ENCODE measurements around the gene NRG2. TPM values are rescaled to one million over a fixed set of nuclear protein-coding genes. Genes with fewer than 3 reads are reported as not detected.

The NRG2 gene
- total RNA-seq, 1 experiment from 2014 or later = 0.59 TPM

DNA sequence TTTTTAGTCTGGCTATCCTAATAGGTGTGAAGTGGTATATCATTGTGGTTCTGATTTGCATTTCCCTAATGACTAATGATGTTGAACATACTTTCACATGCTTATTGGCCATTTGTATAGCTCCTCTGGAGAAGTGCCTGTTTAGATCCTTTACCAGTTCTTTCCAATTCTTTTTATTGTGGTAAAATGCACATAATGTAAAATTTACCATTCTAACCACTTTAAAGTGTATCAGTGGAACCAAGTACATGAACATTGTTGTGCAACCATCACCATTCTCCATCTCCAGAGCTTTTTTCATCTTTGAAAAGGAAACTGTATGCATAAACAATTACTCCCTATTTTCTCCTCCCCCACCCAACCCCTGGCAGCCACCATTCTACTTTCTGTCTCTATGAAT is 95.4 kb downstream of the NRG2 start:
- ChIA-PET CTCF (interaction anchor here (2.8 kb wide), 1 partner anchor 21 kb away, joined by 11 read pairs; no protein-coding TSS in a partner anchor), POLR2A (no interaction called here)
- Mint-ChIP-seq H3K36me3 (ENCODE audit: insufficient read depth, unreplicated experiment) (peaks cover 6% of the 10 kb centered on the region), H3K27ac (ENCODE audit: unreplicated experiment) (no peak overlapping the region), H3K4me1 (ENCODE audit: low read depth, unreplicated experiment) (no peaks in the 10 kb centered on the region), H3K27me3 (ENCODE audit: insufficient read depth, unreplicated experiment) (peaks cover 26% of the 10 kb centered on the region), H3K4me3 (ENCODE audit: unreplicated experiment) (no peak overlapping the region), H3K9me3 (ENCODE audit: unreplicated experiment) (no peaks in the 10 kb centered on the region)
- Histone ChIP-seq H3K4me1 (no peaks in the 10 kb centered on the region), H3K36me3 (ENCODE audit: control insufficient read depth, insufficient read depth, low read length) (no peaks in the 10 kb centered on the region), H3K4me3 (ENCODE audit: low read depth, low read length) (no peak overlapping the region), H3K9me3 (no peaks in the 10 kb centered on the region), H3K27me3 (replicated peaks; ENCODE audit: control insufficient read depth, insufficient read depth, low read length) (no peaks in the 10 kb centered on the region; the same call in 1 of the 2 replicates)
- no peak for DNase-seq
- BruUV-seq (replicated peaks) = no TSS peak
- intact Hi-C loops (cut with micrococcal nuclease; ENCODE audit: unreplicated experiment) = no loop called here
- TF ChIP-seq, protein P1, sequence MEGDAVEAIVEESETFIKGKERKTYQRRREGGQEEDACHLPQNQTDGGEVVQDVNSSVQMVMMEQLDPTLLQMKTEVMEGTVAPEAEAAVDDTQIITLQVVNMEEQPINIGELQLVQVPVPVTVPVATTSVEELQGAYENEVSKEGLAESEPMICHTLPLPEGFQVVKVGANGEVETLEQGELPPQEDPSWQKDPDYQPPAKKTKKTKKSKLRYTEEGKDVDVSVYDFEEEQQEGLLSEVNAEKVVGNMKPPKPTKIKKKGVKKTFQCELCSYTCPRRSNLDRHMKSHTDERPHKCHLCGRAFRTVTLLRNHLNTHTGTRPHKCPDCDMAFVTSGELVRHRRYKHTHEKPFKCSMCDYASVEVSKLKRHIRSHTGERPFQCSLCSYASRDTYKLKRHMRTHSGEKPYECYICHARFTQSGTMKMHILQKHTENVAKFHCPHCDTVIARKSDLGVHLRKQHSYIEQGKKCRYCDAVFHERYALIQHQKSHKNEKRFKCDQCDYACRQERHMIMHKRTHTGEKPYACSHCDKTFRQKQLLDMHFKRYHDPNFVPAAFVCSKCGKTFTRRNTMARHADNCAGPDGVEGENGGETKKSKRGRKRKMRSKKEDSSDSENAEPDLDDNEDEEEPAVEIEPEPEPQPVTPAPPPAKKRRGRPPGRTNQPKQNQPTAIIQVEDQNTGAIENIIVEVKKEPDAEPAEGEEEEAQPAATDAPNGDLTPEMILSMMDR (IDR thresholded peaks at IDR 0.05; ENCODE audit: insufficient read depth in 1 of 2, low read depth in 1 of 2, low read length in 1 of 2, severe bottlenecking in 1 of 2, unreplicated experiment in 1 of 2) = no peak

- POLR2A ChIA-PET = no interaction called here
Observed at GRCh38 chr5:139946440-139946839, 96.7 kb downstream of the NRG2 start.

GRCh38 chr5:139946006-139946405 is 97.1 kb downstream of the NRG2 start:
- Mint-ChIP-seq H3K4me1 (ENCODE audit: low read depth, unreplicated experiment) (no peaks in the 10 kb centered on the region), H3K9me3 (ENCODE audit: unreplicated experiment) (peaks cover 2% of the 10 kb centered on the region), H3K4me3 (ENCODE audit: unreplicated experiment) (no peak overlapping the region), H3K36me3 (ENCODE audit: insufficient read depth, unreplicated experiment) (no peaks in the 10 kb centered on the region), H3K27ac (ENCODE audit: unreplicated experiment) (no peak overlapping the region), H3K27me3 (ENCODE audit: insufficient read depth, unreplicated experiment) (peaks cover 26% of the 10 kb centered on the region)
- ChIA-PET CTCF (no interaction called here), POLR2A (no interaction called here)
- H3K36me3 ChIP-seq (ENCODE audit: control insufficient read depth, insufficient read depth, low read length) = no peaks in the 10 kb centered on the region
- DNase-seq = no peak
- no peaks in the 10 kb centered on the region; the same call in 1 of the 2 replicates for H3K27me3 ChIP-seq (replicated peaks; ENCODE audit: control insufficient read depth, insufficient read depth, low read length)
- H3K4me1 ChIP-seq = no peaks in the 10 kb centered on the region
- peaks cover 13% of the 10 kb centered on the region for H3K9me3 ChIP-seq
- TF ChIP-seq, protein P1 (IDR thresholded peaks at IDR 0.05; ENCODE audit: insufficient read depth in 1 of 2, low read depth in 1 of 2, low read length in 1 of 2, severe bottlenecking in 1 of 2, unreplicated experiment in 1 of 2) = no peak
- no peak overlapping the region for H3K4me3 ChIP-seq (ENCODE audit: low read depth, low read length)
- no TSS peak for BruUV-seq (replicated peaks)
- intact Hi-C loops (cut with micrococcal nuclease; ENCODE audit: unreplicated experiment) = no loop called here

More at GRCh38 chr5:139946440-139946839, 96.7 kb downstream of the NRG2 start:
- Histone ChIP-seq H3K27me3 (replicated peaks; ENCODE audit: control insufficient read depth, insufficient read depth, low read length) (no peaks in the 10 kb centered on the region; the same call in 1 of the 2 replicates), H3K4me3 (ENCODE audit: low read depth, low read length) (no peak overlapping the region), H3K4me1 (no peaks in the 10 kb centered on the region), H3K36me3 (ENCODE audit: control insufficient read depth, insufficient read depth, low read length) (no peaks in the 10 kb centered on the region), H3K9me3 (peaks cover 11% of the 10 kb centered on the region)
- peaks cover 2% of the 10 kb centered on the region for H3K36me3 Mint-ChIP-seq (ENCODE audit: insufficient read depth, unreplicated experiment)
- H3K27ac Mint-ChIP-seq (ENCODE audit: unreplicated experiment) = no peak overlapping the region
- H3K9me3 Mint-ChIP-seq (ENCODE audit: unreplicated experiment) = no peaks in the 10 kb centered on the region
- CTCF ChIA-PET = no interaction called here
- no peak for DNase-seq
- BruUV-seq (replicated peaks) = no TSS peak
- intact Hi-C loops (cut with micrococcal nuclease; ENCODE audit: unreplicated experiment) = no loop called here
- peaks cover 26% of the 10 kb centered on the region for H3K27me3 Mint-ChIP-seq (ENCODE audit: insufficient read depth, unreplicated experiment)
- no peaks in the 10 kb centered on the region for H3K4me1 Mint-ChIP-seq (ENCODE audit: low read depth, unreplicated experiment)
- H3K4me3 Mint-ChIP-seq (ENCODE audit: unreplicated experiment) = no peak overlapping the region
- TF ChIP-seq, protein P1 (IDR thresholded peaks at IDR 0.05; ENCODE audit: insufficient read depth in 1 of 2, low read depth in 1 of 2, low read length in 1 of 2, severe bottlenecking in 1 of 2, unreplicated experiment in 1 of 2) = no peak

All from Caco-2 (cell line).